Caki2 (cell line): ENCODE measurements around the gene TACC3. TPM values are rescaled to one million over a fixed set of nuclear protein-coding genes. Genes with fewer than 3 reads are reported as not detected.

Source experiments
- DNase-seq: peaks from one replicate; pipeline ENCODE4 v3.0.0-alpha.2; 2015; ENCODE audit warnings: low read depth
- in situ Hi-C: cut with HindIII; loops from 2 replicates; pipeline ENCODE4 v1.10.0; 2016; ENCODE audit warnings: low sequenced_read_pairs, low pct_unique_long_range_greater_than_20kb, mixed read lengths
- total RNA-seq: library from RNA; depleted of rRNA; stranded (reverse); fragments of >200 nt; shearing (Covaris generic); gene quantifications from 2 replicates; pipeline ENCODE4 v1.2.3, GENCODE V29; 2014; ENCODE audit warnings: low replicate concordance

Gene TACC3
- total RNA-seq, 1 experiment from 2014 or later: 111 TPM

GRCh38 chr4:1752284-1753041, 31.1 kb downstream of the TACC3 start:
- in situ Hi-C loops: no loop called here
- DNase-seq: no peak

- DNase-seq: no peak
- in situ Hi-C loops: no loop called here
Observed at GRCh38 chr4:1753294-1753696, 32.0 kb downstream of the TACC3 start.

- in situ Hi-C loops: no loop called here
- no peak for DNase-seq
Observed at GRCh38 chr4:1753697-1754311, 32.5 kb downstream of the TACC3 start.

GRCh38 chr4:1754336-1754735, 33.0 kb downstream of the TACC3 start:
- DNase-seq: no peak
- in situ Hi-C loops: no loop called here

- no peak for DNase-seq
- in situ Hi-C loops: no loop called here
Observed at GRCh38 chr4:1755297-1755696, 34.0 kb downstream of the TACC3 start.

GRCh38 chr4:1756079-1756478, 34.8 kb downstream of the TACC3 start:
- in situ Hi-C loops: no loop called here
- no peak for DNase-seq

GRCh38 chr4:1756893-1757779, 35.8 kb downstream of the TACC3 start:
- no peak for DNase-seq
- in situ Hi-C loops: no loop called here

GRCh38 chr4:1757836-1758235, 36.5 kb downstream of the TACC3 start:
- no peak for DNase-seq
- in situ Hi-C loops: no loop called here

- in situ Hi-C loops: no loop called here
Observed at GRCh38 chr4:1758306-1759121, 37.2 kb downstream of the TACC3 start.

GRCh38 chr4:1759170-1759817, 38.0 kb downstream of the TACC3 start:
- in situ Hi-C loops: no loop called here
- no peak for DNase-seq

More at GRCh38 chr4:1758306-1759121, 37.2 kb downstream of the TACC3 start:
- no peak for DNase-seq

- no peak for DNase-seq
- in situ Hi-C loops: no loop called here
Observed at GRCh38 chr4:1759818-1760223, 38.5 kb downstream of the TACC3 start.

GRCh38 chr4:1760521-1761071, 39.3 kb downstream of the TACC3 start:
- no peak for DNase-seq
- in situ Hi-C loops: no loop called here

GRCh38 chr4:1761130-1761689, 39.9 kb downstream of the TACC3 start:
- no peak for DNase-seq
- in situ Hi-C loops: no loop called here

GRCh38 chr4:1762264-1763010, 41.1 kb downstream of the TACC3 start:
- in situ Hi-C loops: no loop called here
- no peak for DNase-seq

GRCh38 chr4:1763070-1763549, 41.8 kb downstream of the TACC3 start:
- no peak for DNase-seq
- in situ Hi-C loops: no loop called here

- in situ Hi-C loops: no loop called here
- no peak for DNase-seq
Observed at GRCh38 chr4:1763550-1764080, 42.3 kb downstream of the TACC3 start.
